ENCODE measurements around the gene FXN.

Gene FXN

DNA sequence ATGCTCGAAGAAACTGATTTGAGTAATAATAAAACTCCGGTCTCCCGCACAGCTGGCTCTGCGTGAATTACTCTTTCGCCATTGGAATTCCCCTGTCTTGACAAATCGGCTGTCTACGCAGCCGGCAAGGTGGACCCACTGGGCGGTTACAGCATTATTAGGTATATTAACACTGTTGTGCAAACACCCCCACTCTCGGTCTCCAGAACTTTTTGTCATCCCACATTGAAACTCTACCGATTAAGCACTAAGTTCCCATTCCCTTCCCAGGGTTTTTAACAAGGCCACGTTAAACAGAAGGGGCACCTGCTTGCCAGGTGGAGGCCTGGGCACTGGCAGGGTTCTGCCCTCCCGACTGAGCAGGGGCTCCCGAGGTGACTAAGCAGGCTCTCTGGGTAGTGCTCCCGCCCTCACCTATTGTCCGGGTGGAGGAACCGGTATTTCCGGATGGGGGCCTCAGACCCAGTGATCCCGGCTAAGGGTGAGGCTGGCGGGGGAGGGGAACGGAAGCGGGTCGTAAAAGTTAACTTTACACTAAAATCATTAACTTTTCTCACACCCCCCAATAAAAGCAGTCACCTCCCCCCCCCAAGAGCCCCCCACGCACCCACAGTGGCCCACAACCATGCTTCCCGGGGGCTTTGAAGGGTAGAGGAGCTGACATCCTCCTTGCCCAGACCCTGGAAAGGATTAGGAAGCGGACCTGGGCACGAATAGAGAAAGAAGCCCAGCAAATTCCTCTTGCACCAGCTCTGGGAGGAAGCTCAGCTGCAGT, 85.0 kb downstream of the FXN start:
- TF ChIP-seq POLR2A (IDR thresholded peaks at IDR 0.05; ENCODE audit: low read length) = no peak
- no peak for TF ChIP-seq GATA1 (IDR thresholded peaks at IDR 0.05; ENCODE audit: low read depth, low read length)
- peak in 1 of 2 experiments; percentile 21 for DNase-seq

DNA sequence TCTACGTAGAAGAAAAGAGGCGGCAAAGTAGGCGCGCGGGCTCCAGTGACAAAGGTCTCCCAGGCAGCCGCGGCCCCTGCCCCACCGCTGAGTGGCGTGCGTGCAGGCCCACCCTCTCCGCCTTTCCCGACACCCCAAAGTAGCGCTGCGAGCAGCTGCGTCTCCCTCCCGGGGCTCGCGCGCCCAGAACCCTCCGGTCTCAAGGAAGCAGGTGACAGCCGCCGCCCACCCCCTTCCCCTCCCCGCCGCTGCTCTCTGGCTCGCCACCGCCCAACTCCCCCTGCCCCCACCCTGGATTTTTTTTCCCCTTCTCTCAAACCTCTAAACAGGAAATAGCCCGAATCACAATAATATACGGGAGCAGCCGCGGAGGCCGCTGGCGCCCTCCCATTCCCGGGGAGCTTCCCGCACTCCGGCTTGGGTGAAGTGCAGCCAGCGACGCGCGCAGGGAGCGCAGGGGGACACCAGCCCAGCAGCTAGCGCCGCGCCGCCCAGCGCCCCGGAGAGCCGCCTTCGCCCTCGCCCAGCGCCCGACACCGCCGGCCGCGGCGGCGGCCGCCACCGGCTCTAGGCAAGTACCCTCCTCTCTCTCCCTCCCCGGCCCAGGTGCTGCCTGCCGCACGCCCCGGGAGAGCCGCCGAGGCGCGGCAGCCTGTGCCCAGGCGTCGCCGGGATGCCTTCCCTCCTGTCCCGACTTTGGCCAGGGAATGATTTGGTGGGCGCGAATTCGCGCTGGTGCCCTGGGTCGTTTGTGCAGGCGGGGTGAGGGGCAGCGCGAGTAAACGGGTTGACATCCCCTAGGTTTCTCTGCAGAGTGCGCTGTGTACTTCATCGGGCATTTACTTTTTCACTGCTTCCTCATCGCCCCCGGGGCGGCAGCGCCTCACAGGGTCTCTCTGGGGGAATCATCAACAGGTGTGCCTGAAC, 85.9 kb downstream of the FXN start:
- peak; percentile 65 to 75 for DNase-seq
- no peak for TF ChIP-seq POLR2A (IDR thresholded peaks at IDR 0.05; ENCODE audit: low read length)
- TF ChIP-seq GATA1 (IDR thresholded peaks at IDR 0.05; ENCODE audit: low read depth, low read length) = no peak

DNA sequence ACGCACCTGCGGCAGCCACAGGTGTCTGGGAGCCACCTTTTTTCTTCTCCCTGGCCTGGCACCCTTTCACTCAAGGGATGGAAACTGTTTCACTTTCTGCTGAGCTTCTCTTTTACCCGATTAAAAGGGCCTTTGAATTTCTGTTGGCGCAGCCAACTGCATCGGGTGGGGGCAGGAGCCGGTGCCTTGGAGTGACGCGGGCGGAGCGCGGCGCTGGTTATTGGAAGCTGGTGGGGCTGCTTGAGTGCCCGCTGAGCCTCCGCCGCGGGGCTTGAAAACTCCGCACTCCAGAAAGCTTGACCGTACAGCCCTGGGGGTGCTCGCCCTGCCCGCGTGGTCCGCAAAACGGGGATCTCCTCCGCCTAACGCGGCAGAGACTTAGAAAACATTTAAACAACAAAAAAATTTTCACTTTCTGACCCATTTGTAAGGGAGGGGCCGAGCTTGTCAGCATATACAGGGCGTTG, 86.6 kb downstream of the FXN start:
- TF ChIP-seq POLR2A (IDR thresholded peaks at IDR 0.05; ENCODE audit: low read length) = peak; percentile 48
- TF ChIP-seq GATA1 (IDR thresholded peaks at IDR 0.05; ENCODE audit: low read depth, low read length) = no peak
- DNase-seq = peak; percentile 85 to 89

DNA sequence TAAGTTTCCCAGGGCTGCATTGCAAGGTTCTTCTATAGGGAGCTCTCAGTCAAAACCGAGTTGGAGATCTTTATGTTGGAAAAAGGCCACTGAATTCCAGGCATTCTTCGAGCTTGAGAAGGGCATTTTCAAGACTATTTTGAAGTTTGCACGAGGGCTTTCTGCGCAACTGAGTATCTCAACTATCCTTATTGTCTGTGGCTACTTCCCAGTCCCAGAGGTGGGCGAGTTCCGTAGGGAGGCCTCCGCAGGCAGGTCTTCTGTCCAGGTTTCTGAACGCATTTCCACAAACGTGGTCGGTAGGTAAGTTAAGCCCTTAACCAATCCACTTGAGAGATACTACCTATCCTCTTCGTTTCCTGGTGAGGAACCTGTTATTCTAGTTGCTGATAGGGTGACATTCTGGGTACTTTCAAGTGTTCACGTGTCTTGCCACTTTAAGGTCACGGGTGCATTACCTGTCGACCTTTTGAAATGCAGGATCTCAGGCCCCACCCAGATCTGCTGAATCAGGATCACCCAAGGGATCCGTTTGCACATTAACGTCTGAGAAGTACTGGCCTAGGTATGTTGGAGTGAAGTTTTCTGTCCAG, 87.1 kb downstream of the FXN start:
- peak in 1 of 2 experiments; percentile 45 for DNase-seq
- TF ChIP-seq GATA1 (IDR thresholded peaks at IDR 0.05; ENCODE audit: low read depth, low read length) (no peak), POLR2A (IDR thresholded peaks at IDR 0.05; ENCODE audit: low read length) (no peak)

DNA sequence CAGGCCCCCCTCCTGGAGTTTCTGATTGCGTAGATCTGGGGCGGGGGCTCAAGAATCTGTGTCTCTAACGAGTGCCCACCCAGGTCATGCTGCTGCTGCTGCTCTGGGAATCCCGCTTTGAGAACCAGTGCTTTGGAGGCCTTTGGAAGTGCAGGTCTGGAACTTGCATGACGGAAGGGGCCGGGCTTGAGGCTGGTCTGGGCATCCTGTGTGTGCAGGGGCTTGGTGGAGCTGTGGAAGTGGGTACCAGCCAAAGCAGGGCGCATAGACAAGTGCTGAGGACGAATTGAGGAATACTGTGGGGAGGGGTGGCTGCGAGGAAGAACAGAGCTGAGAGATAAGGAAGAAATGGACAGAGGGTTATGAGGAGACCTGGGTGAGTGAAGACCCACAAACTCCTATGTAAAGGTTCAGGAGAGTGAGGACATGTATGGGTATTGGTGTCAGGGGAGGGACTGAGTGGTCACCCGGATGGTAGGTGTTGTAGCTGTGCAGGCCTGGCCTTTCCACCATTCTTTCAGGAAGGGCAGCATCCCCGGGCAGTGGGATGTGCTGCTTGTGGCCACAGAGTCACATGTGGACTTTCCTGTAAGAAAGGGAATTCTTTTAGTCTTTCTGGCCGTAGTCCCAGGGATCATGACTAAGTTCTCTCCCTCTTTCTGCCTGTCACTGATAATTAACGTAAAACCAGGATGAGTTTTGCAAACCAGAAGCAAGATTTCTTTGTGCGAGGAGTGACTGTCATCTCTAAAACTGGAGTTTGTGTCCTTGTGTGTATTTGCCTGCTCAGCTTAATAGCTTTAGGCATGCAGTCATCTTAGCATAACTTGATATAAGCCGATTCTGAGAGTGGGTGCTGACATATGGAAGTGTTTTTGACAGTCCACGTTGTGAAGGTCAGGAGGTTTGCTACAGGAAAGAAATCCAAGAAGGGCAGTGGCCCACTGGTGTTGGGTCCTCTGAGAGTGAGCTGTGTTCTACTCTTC, 95.2 kb downstream of the FXN start:
- TF ChIP-seq GATA1 (IDR thresholded peaks at IDR 0.05; ENCODE audit: low read depth, low read length) = no peak
- no peak for TF ChIP-seq POLR2A (IDR thresholded peaks at IDR 0.05; ENCODE audit: low read length)
- DNase-seq = peak; percentile 24 to 63

DNA sequence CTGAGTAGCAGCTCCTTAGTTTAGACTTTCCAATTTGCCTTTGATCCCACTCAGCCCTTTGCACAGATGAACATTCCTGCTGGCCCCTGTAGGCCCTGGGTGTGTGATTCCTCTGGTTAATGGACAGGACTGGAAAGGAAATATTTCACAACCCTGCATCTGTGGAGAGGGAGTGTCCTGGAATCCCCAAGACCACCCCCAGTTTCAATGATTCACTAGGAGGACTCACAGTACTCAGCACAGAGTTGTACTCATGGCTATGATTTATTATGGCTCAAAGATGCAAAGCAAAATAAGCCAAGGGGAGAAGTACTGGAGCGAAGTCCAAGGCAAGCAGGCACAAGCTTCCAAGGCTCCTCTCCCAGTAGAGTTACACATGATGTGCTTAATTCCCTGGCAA, 96.1 kb downstream of the FXN start:
- TF ChIP-seq GATA1 (IDR thresholded peaks at IDR 0.05; ENCODE audit: low read depth, low read length) = no peak
- no peak for TF ChIP-seq POLR2A (IDR thresholded peaks at IDR 0.05; ENCODE audit: low read length)
- DNase-seq = no peak

DNA sequence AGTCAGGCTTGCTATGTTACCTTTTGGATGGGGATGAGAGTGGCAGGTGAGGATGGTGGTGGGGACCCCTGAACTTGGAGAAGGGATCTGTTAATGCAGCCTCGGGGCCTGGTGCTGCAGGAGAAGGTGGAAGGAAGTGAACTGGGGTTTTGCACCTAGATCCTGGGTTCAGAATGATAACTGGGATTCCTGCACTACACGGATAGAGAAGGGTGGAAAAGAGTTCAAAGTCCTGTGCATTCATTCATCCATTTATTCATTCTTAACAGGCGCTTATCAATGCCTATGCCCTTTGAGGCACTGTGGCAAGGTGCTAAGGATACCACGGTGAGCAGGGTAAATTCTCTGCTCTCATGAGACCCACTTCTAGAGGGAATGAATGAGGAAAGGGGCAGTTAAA, 96.8 kb downstream of the FXN start:
- DNase-seq = no peak
- TF ChIP-seq POLR2A (IDR thresholded peaks at IDR 0.05; ENCODE audit: low read length) = no peak
- no peak for TF ChIP-seq GATA1 (IDR thresholded peaks at IDR 0.05; ENCODE audit: low read depth, low read length)

DNA sequence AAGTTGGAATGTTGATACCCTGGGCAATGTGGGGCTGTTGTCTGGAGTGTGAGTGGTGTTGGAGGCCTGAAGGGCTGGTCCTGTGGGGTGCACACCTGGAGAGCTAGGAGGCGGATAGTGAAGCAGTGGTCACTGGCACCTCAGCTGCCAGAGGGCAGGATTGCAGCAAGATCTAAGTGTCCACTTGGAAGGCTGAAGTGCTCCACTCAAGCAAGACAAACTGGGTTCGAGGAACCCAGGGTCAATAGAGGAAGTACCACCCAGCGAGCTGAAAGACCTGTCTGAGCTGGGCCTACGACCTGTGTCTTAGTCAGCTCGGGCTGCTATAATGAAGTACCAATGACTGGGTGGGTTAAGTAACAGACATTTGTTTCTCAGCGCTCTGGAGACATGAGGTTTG, 98.9 kb downstream of the FXN start:
- no peak for TF ChIP-seq GATA1 (IDR thresholded peaks at IDR 0.05; ENCODE audit: low read depth, low read length)
- TF ChIP-seq POLR2A (IDR thresholded peaks at IDR 0.05; ENCODE audit: low read length) = no peak
- no peak for DNase-seq

DNA sequence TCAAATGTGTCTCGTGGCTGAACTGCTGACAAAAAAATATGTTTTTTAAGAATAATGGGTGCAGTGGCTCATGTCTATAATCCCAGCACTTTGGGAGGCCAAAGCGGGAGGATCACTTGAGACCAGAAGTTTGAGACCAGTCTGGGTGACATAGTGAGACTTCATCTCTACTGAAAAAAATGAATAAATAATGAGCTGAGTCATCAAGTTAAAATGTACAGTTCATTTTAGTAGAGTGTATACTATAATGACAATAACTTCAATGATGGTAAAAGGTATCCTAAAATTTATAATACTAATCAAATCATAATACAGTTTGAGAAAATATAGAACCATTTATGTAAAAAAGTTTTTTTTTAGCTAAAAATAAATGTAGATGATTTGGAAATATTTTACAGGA, 100.6 kb downstream of the FXN start:
- TF ChIP-seq GATA1 (IDR thresholded peaks at IDR 0.05; ENCODE audit: low read depth, low read length) (no peak), POLR2A (IDR thresholded peaks at IDR 0.05; ENCODE audit: low read length) (no peak)
- no peak for DNase-seq

DNA sequence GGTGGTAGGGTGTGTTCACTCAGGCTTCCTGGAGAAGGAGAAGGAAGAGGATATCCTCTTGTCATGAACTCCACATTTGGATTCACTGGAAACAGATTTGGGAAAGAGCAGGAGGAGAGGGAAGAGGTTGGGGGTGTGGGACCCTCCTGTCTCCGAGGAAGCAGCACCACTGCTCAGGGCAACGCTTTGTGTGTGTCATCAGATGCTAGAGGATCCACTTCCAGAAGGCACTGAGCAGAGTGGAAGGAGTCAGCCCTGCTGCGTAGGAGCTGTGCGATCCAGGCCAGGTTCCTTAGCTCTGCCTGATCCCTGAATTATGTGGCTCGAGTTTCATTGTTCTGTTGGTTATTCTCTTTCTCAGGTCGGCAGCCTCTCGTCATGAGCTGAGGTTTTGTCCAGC, 101.2 kb downstream of the FXN start:
- DNase-seq = no peak
- TF ChIP-seq POLR2A (IDR thresholded peaks at IDR 0.05; ENCODE audit: low read length) = no peak
- no peak for TF ChIP-seq GATA1 (IDR thresholded peaks at IDR 0.05; ENCODE audit: low read depth, low read length)

DNA sequence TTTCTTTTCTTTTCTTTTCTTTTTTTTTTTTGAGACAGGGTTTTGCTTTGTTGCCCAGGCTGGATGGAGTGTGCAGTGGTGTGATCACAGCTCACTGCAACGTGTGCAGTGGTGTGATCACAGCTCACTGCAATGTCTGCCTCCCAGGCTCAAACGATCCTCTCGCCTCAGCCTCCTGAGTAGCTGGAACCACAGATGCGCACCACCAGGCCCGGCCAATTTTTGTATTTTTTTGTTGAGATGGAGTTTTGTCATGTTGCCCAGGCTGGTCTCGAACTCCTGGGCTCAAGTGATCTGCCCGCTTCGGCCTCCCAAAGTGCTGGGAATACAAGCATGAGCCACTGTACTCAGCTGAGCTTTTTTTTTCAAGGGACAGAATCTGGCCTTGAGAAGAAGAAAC, 101.8 kb downstream of the FXN start:
- no peak for DNase-seq
- no peak for TF ChIP-seq GATA1 (IDR thresholded peaks at IDR 0.05; ENCODE audit: low read depth, low read length)

DNA sequence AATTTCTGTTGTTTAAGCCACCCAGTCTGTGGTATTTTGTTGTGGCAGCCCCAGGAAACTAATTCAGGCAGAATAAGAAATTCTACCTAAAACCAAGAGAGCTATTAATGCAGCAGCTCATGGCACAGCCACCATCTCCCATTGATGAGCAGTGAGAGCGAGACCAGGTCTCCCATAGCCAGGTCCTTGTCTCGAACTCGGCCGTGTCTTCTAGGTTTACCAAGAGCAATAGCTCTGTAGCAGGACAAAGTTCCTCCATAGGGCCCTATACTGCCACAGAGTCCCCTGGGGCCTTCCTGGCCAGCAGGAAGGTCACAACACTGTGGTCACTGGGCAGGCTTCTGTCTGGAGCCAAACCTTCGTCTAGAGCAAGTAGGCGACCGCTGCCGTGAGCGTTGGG, 104.0 kb downstream of the FXN start:
- TF ChIP-seq GATA1 (IDR thresholded peaks at IDR 0.05; ENCODE audit: low read depth, low read length) = no peak
- TF ChIP-seq POLR2A (IDR thresholded peaks at IDR 0.05; ENCODE audit: low read length) = no peak
- DNase-seq = no peak

DNA sequence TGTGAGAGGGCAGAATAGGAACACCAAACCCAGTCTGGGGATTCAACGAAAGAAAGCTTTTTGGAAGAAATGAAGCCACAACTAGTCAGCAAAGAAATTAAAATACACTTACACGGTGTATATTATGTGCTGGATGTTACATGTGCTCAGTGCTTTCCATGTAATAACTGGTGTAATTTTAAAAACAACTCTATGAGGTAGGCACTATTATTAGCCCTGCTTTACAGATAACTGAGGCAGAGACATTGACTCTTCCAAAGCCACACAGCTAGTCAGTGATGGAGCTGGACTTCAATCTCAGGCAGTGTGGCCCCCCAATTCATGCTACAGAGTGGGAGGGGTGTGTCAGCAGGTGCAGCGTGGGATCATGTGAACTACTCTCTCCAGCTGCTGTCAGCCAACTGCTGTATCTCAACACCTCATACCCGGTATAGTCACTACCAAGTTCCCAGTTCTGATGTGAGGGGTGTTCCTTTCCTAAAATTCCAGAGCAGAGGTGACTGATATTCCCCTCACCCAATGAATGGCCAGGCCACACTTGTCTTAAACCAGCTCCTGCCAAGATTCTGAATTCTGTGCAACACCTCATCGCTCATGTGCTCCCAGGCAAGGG, 104.7 kb downstream of the FXN start:
- DNase-seq = no peak
- TF ChIP-seq POLR2A (IDR thresholded peaks at IDR 0.05; ENCODE audit: low read length) = no peak
- no peak for TF ChIP-seq GATA1 (IDR thresholded peaks at IDR 0.05; ENCODE audit: low read depth, low read length)
